Activated CD4-positive, alpha-beta memory T cell treated with anti-CD3 and anti-CD28 coated beads, Interleukin-2, amount 10 ng/mL, durations not matched to agents 7 days and 5 days (primary cell): ENCODE measurements around the gene COMT. TPM values are rescaled to one million over a fixed set of nuclear protein-coding genes. Genes with fewer than 3 reads are reported as not detected.
A peak's percentile ranks its signal among the peaks of the same experiment; 100 is the strongest.

Experiments used
- CTCF ChIA-PET: fragments of 350-600 bp; sonication (Branson Sonifier 250); formaldehyde crosslinking; loops from one replicate; lab custom pipeline; 2021; ENCODE audit warnings: antibody characterized with exemption, inconsistent platforms; lab: Charles Lee
- POLR2A ChIA-PET: fragments of 350-600 bp; sonication (Branson Sonifier 250); formaldehyde crosslinking; loops from one replicate; lab custom pipeline; 2021; ENCODE audit warnings: antibody characterized with exemption; lab: Charles Lee
- DNase-seq: peaks from one replicate; pipeline ENCODE4 v3.0.0-alpha.2; 2020
- H3K27ac Mint-ChIP-seq: one replicate; pipeline ENCODE4 v1.8.0; 2021; ENCODE audit warnings: mild to moderate bottlenecking, mixed read lengths
- H3K27me3 Mint-ChIP-seq: one replicate; pipeline ENCODE4 v1.8.0; 2021; ENCODE audit warnings: mixed read lengths
- H3K36me3 Mint-ChIP-seq: one replicate; pipeline ENCODE4 v1.8.0; 2021; ENCODE audit warnings: low read depth, mixed read lengths
- H3K4me1 Mint-ChIP-seq: one replicate; pipeline ENCODE4 v1.8.0; 2021; ENCODE audit warnings: mixed read lengths
- H3K4me3 Mint-ChIP-seq: one replicate; pipeline ENCODE4 v1.8.0; 2021; ENCODE audit warnings: mild to moderate bottlenecking, mixed read lengths
- H3K9me3 Mint-ChIP-seq: one replicate; pipeline ENCODE4 v1.8.0; 2021; ENCODE audit warnings: mixed read lengths
- total RNA-seq, 2 experiments: library from RNA; stranded (reverse); gene quantifications; one replicate each; pipeline ENCODE4 v1.2.3, GENCODE V29; 2021

Gene COMT
- total RNA-seq, 2 experiments from 2014 or later: 78.7 to 79.3 TPM

DNA sequence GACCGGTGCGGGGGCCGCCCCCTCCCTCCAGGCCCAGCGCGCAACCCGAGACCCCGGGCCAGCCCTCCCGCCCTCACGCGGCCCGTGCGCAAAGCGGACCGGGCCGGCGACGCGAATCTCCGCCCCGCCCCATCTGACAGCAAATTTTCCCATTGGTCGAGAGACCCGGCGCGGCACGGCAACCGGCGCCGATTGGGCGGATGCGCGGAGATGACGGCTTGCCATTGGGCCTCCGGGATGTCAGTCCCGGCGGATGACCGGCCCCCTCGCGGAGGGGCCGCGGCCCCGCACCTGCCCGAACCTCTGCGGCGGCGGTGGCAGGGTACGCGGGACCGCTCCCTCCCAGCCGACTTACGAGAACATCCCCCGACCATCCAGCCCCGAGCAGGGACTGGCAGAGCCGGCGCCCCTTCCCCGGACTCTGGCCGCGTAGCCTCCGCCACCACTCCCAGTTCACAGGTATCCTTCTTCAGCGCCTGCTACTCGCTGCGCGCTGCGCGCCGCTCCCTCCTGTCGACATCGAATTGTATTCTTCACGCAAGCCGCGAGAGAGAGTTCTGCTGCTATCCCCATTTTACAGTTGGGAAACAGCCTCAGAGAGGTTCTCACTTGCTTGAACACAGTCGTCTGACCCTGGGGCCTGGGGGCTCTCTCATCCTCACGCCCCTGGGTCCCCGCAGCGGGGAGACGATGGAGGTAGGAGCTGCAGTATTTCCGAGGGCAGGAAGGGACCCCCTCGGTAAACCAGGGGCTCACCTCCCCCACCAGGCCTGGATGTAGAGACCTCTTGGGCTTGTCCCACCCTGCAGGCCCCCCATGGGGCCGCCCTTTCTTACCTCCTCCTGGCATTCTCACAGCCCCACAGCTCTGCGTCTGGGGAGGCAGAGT, 75.4 kb downstream of the COMT start, which contains the start of gene ARVCF:
Gene ARVCF, minus strand, starts transcription at position 90 of the 888 bp plus-strand sequence. CDS start 26,029 bp downstream, outside the sequence.
- DNase-seq: peak; percentile 91
- POLR2A ChIA-PET: no interaction called here
- Mint-ChIP-seq H3K4me3 (peak within 1 kb of the TSS; percentile 73), H3K36me3 (no peaks in the 10 kb centered on the region), H3K9me3 (no peaks in the 10 kb centered on the region), H3K27me3 (peaks cover 28% of the 10 kb centered on the region), H3K27ac (no peak within 1 kb of the TSS), H3K4me1 (peaks cover 18% of the 10 kb centered on the region)
- CTCF ChIA-PET: no interaction called here

GRCh38 chr22:20017622-20017958, 76.0 kb downstream of the COMT start:
- no peak for DNase-seq
- ChIA-PET CTCF (interaction anchor here (0.5 kb wide), 1 partner anchor 48 kb away, joined by 3 read pairs; no protein-coding TSS in a partner anchor), POLR2A (no interaction called here)
- Mint-ChIP-seq H3K36me3 (no peaks in the 10 kb centered on the region), H3K4me3 (peak overlapping the region; percentile 73), H3K27ac (no peak overlapping the region), H3K4me1 (peaks cover 24% of the 10 kb centered on the region), H3K9me3 (no peaks in the 10 kb centered on the region), H3K27me3 (peaks cover 28% of the 10 kb centered on the region)

GRCh38 chr22:20018001-20018400, 76.4 kb downstream of the COMT start:
- Mint-ChIP-seq H3K27ac (no peak overlapping the region), H3K27me3 (peaks cover 28% of the 10 kb centered on the region), H3K4me3 (peak overlapping the region; percentile 73), H3K4me1 (peaks cover 26% of the 10 kb centered on the region), H3K36me3 (no peaks in the 10 kb centered on the region), H3K9me3 (no peaks in the 10 kb centered on the region)
- no peak for DNase-seq
- ChIA-PET CTCF (interaction anchor here (0.5 kb wide), 1 partner anchor 47 kb away, joined by 3 read pairs; no protein-coding TSS in a partner anchor), POLR2A (no interaction called here)

Other genes starting within 250 kb of the COMT start
- gene SEPTIN5, start 227.3 kb upstream of the COMT start, total RNA-seq: not detected
- gene GP1BB, start 218.2 kb upstream of the COMT start, total RNA-seq: not detected
- not detected for gene TBX1, start 181.0 kb upstream of the COMT start, total RNA-seq
- gene GNB1L, start 86.9 kb upstream of the COMT start, total RNA-seq: 1 to 10 TPM; 7.4 to 8.7 TPM
- gene RTL10, start 86.9 kb upstream of the COMT start, total RNA-seq: 10 to 100 TPM; 13.3 to 13.5 TPM
- 10 to 100 TPM; 18.9 to 19.1 TPM for gene TXNRD2, start within 50 bp of the COMT start, total RNA-seq
- under 1 TPM; 0.58 to 0.71 TPM for gene ARVCF, start 75.1 kb downstream of the COMT start, total RNA-seq
- gene TANGO2, start 79.3 kb downstream of the COMT start, total RNA-seq: 10 to 100 TPM; 39.1 to 44.5 TPM
- 10 to 100 TPM; 40.4 to 41.1 TPM for gene DGCR8, start 138.5 kb downstream of the COMT start, total RNA-seq
- gene RANBP1, start 174.3 kb downstream of the COMT start, total RNA-seq: 100 to 1,000 TPM; 176 to 181 TPM
- gene TRMT2A, start 175.5 kb downstream of the COMT start, total RNA-seq: 10 to 100 TPM; 71.8 to 75.2 TPM
- gene ZDHHC8, start 190.0 kb downstream of the COMT start, total RNA-seq: 10 to 100 TPM; 44.2 to 48.3 TPM
- gene CCDC188, start 209.3 kb downstream of the COMT start, total RNA-seq: under 1 TPM; 0.33 to 0.76 TPM